GM18868 (cell line): ENCODE results near the gene CAT.
"Not testable (repeated sequence)": the region's sequence is repeated elsewhere in the genome, so short reads cannot be mapped to it uniquely, and the experiment has no call there.

Source experiments
- ATAC-seq: cut with Tn5 transposase; IDR thresholded peaks from one replicate; pipeline ENCODE4 v1.9.1; 2021; ENCODE audit warnings: mild to moderate bottlenecking, moderate library complexity; ENCODE audit not compliant: unreplicated experiment

The CAT gene

GRCh38 chr11:34424826-34425225 lies 13.9 kb upstream of the CAT start:
- ATAC-seq: not testable (repeated sequence)

DNA sequence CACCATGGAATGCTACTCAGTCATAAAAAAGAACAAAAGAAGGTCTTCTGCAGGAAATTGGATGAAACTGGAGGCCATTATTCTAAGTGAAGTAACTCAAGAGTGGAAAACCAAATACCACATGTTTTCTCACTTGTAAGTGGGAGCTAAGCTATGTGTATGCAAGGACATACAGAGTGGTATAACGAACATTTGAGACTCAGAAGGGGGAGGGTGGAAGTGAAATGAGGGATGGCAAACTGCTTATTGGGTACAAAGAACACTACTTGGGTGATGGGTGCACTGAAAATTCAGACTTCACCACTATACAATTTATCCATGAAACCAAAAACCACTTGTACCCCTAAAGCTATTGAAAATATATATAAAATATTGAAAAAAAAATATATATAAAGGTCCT lies 13.4 kb upstream of the CAT start:
- ATAC-seq: no peak

DNA sequence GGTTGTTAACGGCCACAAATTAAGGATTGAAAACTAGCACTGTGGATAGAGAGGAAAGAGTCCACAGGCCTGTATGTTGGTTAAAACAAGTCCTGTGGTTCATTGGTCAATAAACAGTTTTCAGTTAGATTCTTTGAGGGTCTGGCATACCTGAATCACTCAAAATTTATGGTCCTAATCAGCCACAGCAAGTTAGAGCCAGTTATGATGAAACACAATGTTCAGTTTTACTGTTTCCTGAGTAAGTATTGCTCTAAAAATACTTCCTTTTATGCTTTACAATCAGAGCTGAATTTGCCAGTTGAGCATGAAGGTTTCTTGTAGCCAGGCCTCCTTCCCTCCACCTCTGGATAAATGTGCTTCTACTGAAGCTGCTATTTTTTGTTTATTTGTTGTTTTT lies 12.9 kb upstream of the CAT start:
- ATAC-seq: no peak

DNA sequence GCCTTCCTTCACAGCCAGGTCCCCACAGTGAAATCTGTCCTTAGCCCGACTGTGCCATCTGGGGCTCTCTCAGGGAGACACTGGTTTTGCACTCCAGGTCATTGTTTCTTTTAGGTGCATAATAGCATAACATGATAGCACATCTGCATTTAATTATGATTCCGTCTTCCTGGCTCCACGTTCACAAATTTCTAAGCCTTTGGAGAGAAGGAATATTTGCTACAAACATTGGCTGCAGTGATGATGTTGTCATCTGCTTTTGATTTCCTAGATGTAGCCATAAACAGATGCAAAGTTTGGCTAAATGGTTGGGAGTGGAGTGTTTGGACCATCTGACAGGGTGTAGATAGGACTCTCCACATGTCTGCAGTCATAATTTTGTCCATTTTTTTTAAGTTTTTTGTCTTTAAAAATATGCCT lies 12.0 kb upstream of the CAT start:
- ATAC-seq: no peak

DNA sequence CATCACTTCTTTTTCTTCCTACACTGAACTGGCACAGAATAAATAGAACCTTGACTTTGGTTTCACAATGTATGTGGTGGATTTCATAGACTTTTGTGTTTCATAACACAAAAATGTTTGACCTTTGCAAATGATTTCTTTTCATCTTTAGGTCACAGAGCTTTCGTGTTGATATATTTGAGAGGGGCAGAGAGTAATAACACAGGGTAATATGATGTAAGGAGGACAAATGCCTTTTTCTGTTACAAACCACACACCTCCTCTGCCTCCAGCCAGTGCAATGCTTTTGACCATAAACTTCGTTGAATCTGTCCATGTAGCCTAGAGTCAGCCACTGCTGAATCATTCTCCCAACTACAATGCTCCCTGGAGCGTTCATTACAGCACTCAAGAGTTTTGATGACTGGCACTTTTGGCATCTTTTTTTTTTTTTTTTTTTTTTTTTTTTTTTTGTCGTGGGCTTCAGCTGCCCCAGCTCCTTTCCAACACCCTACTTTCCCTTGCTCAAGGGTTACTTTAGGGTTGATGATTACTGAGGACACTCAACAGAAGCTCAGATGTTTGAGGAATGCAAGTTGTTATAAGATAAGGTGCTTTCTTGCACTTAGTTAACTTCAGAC lies 11.4 kb upstream of the CAT start:
- ATAC-seq: no peak

GRCh38 chr11:34431979-34432378 lies 6.8 kb upstream of the CAT start:
- ATAC-seq: no peak

DNA sequence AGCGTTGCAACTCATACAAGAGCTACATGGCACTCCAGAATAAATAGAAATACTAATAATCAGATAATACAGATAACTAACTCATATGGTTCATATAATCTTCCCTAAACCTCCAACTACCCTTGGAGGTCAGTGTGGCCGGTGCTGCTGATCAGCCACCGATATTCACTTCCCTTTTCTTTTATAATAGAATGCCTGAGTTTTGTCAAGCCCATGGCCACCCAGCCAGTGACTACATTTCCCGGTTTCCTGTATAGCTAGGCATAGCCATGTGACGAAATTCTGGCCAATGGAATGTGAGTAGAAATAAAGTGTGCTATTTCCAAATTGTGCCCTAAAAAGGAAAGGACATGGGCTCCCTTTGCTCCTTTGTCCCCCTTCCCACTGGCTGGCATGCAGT lies 5.9 kb upstream of the CAT start:
- no peak for ATAC-seq

DNA sequence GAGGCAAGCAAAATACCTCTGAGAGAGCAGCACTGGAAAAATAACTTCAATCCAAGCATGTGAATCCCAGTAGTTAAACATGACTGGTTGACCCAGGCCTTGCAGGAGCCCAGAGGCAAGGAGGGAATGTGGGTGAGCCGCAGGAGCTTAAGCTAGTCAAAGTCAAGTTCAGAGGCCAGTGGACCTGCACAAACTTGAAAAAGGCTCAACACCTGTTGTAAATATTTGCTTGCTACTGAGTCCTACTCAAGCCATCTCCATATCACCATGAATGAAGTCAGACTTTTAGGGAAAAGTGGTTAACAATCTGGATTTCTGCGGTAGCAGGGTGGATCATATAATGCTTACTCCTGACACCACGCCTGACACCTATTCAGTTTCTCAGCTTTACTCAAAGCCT lies 4.8 kb upstream of the CAT start:
- ATAC-seq: no peak

DNA sequence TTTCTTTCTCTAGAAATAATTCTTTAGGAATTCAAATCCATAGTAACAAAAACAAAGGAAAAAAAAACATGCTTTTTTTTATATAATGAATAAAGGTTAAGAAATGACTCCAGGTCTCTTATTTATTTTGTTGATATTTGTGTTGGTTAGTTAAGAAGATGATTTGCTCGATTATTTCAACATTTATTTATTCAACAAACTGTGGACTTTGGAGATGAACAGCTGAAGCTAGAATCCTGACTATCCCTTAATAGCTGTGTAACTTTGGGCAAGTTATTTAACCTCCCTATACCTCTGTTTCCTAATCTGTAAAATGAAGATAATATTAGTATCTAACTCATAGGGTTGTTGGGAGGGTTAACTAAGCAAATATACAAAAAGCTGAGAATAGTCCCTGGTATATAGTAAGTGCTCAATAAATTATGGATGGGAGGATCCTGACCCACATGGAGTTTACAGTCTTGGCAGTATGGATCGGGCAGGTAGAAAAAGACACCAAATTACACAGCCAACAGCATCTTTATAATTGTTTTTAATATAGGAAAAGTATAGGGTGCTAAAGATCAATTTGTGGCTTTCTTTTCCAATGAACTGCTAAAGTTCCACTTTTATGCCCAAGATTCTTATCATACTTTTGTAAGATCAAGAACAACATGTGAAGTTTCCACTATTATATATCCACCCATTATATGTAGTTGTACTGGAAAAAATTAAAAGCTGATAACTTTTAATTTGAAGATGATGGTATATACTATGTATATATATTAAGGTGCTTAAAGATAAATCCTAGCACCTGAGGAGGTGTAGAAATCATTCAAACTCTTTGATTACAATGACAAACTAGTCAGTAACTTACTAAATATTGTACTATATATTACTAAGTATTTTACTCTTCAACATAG lies 1.3 kb upstream of the CAT start:
- ATAC-seq: no peak

DNA sequence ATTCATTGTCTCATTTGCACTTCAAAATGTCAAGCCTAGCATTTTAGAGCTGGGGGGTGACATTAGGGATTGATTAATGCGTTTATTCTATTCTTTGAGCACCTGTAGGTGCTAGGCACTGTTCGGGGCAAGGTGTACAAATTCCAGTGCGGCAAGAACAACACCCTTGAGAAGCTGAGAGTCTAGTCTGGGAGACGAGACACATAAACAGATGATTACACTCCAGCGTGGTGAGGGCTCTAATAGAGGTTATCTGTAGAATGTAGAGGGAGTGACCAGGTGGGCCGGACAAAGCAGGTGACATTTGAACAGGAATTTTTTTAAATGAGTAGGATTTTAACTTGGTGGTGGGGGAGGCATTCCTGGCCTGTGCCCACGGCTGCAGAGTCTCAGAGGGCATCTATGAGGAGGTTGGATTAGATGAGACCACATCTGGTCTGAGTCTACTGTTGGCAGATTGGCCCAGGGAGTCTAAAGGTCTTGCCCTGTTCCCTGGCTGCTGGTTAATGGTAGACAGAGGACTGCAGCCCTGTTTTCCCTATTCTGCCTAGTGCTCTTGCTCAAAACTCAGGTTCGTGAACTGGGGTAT lies 970 bp downstream of the CAT start:
- ATAC-seq: no peak

- ATAC-seq: no peak
Observed at GRCh38 chr11:34441814-34442213, 3.1 kb downstream of the CAT start.

DNA sequence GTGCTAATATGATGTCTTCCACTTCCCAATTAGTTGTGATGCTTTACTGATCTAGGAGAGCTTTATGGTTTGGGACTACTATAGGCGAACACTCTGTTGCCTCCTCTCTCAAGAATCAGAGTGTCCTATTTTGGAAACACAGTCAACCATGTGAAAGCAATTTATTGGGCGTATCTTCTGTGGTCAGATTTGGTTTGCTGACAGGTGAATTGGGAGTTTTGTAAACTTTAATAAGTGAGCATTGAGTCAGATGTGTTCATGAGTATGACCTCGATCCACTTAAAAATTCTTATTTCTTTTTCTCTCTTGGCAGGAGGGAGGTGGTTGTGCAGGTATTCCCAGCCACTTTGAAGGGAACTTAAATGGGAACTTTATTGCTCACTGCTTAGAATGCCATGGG lies 4.4 kb downstream of the CAT start:
- ATAC-seq: no peak

DNA sequence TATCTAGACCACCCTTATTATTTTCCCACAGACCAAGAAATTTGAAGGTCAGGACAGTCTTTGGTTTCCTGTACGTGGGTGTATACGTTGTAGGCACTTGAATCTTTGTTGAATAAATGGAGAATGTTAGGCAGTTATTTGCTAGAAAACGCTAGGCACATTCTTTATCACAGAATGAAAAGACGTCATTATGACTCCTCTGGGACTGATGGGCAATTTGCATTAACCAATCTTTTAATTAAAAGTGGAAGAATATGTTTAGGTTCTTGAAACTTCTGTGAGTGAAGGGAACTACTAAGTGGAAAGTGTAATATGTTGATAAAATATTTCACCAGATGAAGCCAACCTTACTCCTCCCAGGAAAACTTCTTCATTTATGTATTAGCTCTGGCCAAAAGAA lies 5.7 kb downstream of the CAT start:
- ATAC-seq: no peak

DNA sequence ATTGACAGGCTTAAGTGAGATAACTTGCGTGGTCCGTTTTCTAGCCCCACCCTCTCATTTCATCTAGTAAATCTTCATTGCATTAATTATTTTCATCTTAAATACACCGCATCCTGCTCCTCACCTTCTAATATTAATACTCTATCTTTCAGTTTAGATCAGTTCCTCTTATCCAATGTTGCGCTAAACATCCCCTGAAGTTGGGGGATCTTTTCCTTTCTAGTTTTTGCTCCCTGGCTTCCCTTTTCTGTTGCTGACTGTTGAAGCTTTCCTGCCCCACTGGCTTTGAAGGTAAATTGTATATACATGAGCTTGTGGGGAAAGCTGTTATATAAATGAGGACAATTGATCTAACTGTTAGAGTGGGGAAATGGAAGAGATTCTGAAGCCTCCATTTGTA lies 7.2 kb downstream of the CAT start:
- ATAC-seq: no peak

- no peak for ATAC-seq
Observed at GRCh38 chr11:34446386-34446785, 7.7 kb downstream of the CAT start.

DNA sequence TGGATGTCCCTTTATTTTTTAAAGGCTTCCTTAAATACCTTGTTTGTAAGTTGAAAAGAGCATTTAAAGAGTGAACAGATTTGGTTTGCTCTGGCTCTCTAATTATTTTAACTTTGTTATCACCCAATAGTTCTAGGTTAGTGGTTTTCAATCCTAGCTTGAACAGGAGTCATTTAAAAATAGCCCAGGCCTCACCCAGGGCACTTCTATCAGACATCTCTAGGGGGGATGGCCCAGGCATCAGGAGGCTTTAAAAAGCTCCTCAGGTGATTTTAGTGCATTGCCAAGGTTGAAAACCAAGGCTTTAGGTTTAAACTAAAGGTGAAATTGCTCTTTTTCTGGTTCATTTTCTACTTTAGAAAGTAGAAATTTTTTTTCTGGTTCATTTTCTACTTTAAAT lies 8.3 kb downstream of the CAT start:
- no peak for ATAC-seq

DNA sequence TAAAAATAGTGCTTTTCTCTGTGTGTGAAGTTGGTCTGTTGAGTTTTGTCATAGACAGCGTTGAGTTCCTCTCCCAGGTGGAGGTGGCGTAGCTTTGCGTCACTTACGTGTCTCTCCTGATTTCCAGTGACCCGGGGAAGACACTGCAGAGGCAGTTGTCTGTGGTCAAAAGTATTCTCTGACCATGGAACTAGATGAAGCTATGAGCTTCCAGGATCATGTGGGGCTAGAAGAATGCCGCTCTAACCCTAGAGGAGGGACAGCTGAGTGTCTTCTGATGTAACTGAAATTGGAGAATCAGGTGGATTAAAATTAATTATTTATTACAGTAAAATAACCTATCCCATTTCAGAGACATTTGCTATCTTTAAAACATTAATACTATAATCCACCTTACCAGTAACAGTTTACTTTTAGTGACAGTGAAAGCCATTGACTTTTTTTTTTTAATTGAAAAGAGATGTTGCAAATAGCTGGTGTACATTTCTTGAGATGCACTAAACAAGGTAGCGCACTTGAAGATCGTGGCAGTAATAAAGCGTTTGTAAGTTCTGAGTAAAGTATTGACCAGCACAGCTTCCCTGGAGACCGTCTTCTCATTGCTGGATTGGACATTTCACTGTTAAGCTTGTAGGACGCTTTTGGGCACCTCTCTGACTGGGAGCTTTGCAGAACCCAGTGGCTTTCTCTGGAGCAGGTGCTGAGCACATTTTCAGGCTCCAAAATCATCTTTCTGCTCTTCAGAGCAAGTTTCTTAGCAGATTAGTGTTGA lies 9.7 kb downstream of the CAT start:
- no peak for ATAC-seq

DNA sequence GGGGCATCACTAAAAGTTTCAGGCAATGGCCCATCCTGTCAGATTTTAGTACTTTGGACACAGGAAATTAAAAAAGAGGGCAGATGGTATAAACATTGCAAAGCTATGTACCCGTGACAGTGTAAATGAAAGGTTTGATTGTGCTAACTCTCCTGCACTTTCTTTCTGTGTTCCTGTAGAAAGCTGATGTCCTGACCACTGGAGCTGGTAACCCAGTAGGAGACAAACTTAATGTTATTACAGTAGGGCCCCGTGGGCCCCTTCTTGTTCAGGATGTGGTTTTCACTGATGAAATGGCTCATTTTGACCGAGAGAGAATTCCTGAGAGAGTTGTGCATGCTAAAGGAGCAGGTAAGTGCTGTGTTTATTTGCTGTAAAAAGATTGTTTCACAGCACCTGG lies 10.3 kb downstream of the CAT start:
- no peak for ATAC-seq

DNA sequence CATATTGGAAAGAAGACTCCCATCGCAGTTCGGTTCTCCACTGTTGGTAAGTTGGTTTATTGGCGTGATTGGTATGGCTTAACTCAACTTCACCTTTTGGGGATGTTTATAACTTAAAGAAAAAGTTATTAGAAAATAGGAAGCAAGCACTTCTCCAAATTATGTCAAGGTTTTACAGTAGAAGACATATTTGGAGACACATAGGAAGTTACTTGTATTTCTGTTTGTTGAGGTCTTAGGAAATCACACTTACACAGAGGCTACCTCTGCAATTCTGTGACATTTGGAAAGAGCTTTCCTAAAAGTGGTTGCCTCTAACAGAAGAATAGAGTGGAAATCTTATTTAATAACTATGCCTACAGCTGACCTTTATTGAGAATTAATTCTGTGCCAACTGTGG lies 12.3 kb downstream of the CAT start:
- ATAC-seq: no peak

DNA sequence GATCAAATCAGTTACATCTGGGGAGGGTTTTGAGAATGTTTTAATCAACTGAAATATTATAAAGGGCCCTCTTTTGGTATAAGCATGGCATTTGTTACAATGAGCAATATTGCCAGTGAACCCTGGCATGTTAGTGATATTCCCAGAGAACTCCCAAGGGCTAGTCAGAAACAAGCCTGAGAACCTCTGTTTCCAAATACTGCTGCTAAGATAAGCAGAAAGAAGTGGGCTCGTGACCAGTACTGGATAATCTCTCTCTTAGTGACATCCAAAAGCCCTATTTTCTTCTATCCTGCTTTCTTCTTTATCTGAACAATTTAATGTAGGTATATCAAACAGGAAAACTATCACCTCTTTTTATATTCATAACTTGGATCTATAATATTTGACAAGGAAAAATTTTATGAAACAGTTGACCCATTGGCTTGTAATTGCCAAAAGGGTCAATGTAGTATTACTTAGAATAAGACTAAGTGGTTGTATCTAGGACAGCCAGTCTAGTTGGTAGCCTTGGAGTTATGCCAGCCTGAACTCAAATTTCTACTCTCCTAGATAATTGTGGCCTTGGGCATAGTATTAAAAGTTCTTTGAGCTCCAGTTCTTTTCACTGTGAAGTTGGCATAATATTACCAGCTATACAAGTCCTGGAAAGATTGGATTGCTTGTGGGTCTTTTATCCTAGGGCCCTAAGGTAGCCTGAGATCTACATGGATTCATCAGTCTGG lies 15.7 kb downstream of the CAT start:
- ATAC-seq: no peak

DNA sequence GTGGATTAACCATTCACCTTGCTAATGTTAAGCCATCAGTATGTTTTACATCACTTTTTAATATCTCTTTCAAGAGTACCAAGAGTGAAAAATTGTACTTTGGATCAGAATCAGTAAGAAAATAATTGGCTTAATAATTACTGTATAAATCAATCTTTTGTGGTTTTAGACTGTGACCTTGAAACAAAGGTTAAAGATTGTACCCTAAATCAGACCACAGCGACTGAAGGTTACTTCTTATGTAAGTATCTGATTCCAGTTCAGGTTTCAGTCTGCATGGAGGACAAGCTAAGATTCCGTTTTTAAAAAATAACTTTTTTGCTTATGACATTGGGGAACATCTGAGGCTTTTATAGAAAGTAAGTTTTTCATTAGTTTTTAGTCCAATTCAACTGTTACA lies 18.9 kb downstream of the CAT start:
- no peak for ATAC-seq
